SU-DHL-6 (cell line): Measurements from ENCODE around the gene TRAT1.

ENCODE experiments used
- CTCF ChIP-seq: fragments of 200-600 bp; sonication (generic); IDR thresholded peaks from one replicate; pipeline ENCODE4 v1.5.1; 2017; ENCODE audit warnings: antibody characterized with exemption, mild to moderate bottlenecking, low read length, moderate library complexity; ENCODE audit not compliant: insufficient read depth, poor library complexity, severe bottlenecking
- EZH2phosphoT487 ChIP-seq: fragments of 200-600 bp; sonication (generic), shearing (Covaris generic); conservative IDR thresholded peaks from 2 replicates; pipeline ENCODE4 v1.6.1; 2018; ENCODE audit warnings: mild to moderate bottlenecking, antibody characterized with exemption, low read length, moderate library complexity, mixed read lengths

- TF ChIP-seq CTCF (no peak), EZH2phosphoT487 (no peak)
Measured at GRCh38 chr3:108775649-108776048, 46.9 kb upstream of the TRAT1 start.
